HepG2 (cell line): ENCODE results near the gene DUOXA2. TPM values are rescaled to one million over a fixed set of nuclear protein-coding genes. Genes with fewer than 3 reads are reported as not detected.
A peak's percentile ranks its signal among the peaks of the same experiment; 100 is the strongest.

Experiments
- ATAC-seq: fragments of 200-7000 bp; cut with Tn5 transposase; 3 replicates; pipeline ENCODE4 v1.9.1; 2020; ENCODE audit warnings: mild to moderate bottlenecking, moderate library complexity
- BruUV-seq: library from RNA; stranded (reverse); fragments of 400-500 nt; replicated peaks from 2 replicates; lab custom pipeline; 2021; lab: Mats Ljungman, UMichigan
- CTCF ChIA-PET: fragments of 300-600 bp; formaldehyde crosslinking; extraction: SDS; loops from one replicate; lab custom pipeline; 2021; ENCODE audit warnings: low total read pairs, inconsistent platforms, low intra/inter-chr PET ratio; lab: Yijun Ruan, JAX
- POLR2A ChIA-PET: fragments of 350-600 bp; sonication (Branson Sonifier 250); formaldehyde crosslinking; loops from one replicate; lab custom pipeline; 2020; ENCODE audit warnings: antibody characterized with exemption, inconsistent platforms; lab: Yijun Ruan, JAX
- DNase-seq: peaks from one replicate; pipeline ENCODE4 v3.0.0-alpha.2; 2015; ENCODE audit warnings: low spot score
- FAIRE-seq: peaks from 3 replicates; lab custom pipeline; 2011; peaks lifted over from hg19 to GRCh38; lab: Jason Lieb, UNC
- H2AFZ ChIP-seq: one replicate; pipeline ENCODE4 v1.6.1; 2011; ENCODE audit warnings: low read length, inconsistent platforms
- H3K27ac ChIP-seq: fragments of 300-600 bp; 3 replicates; pipeline ENCODE4 v1.8.0; 2011; ENCODE audit warnings: mixed run types, mild to moderate bottlenecking, mixed read lengths, low read length, inconsistent platforms; ENCODE audit not compliant: insufficient read depth; ENCODE audit errors: extremely low read length
- H3K27me3 ChIP-seq, 2 experiments: fragments of 200-600 bp in 1 of 2; 2 replicates in 1 of 2; 3 replicates in 1 of 2; pipeline versions ENCODE4 v1.6.0 to v1.8.0; 2011; ENCODE audit warnings: low read length in 2 of 2, mild to moderate bottlenecking in 2 of 2, moderate library complexity in 2 of 2, inconsistent platforms in 1 of 2; ENCODE audit not compliant: insufficient read depth in 2 of 2, control insufficient read depth in 1 of 2
- H3K36me3 ChIP-seq, 2 experiments: fragments of 200-600 bp in 1 of 2; replicated peaks in 1 of 2; 2 replicates in 1 of 2; 3 replicates in 1 of 2; pipeline versions ENCODE4 v1.5.1 to v1.8.0; 2011; ENCODE audit warnings: low read length in 2 of 2, inconsistent platforms in 1 of 2; ENCODE audit not compliant: insufficient read depth in 2 of 2, control insufficient read depth in 1 of 2
- H3K4me1 ChIP-seq: 2 replicates; pipeline ENCODE4 v1.5.1; 2012; ENCODE audit warnings: low read length, inconsistent platforms; ENCODE audit not compliant: insufficient read depth
- H3K4me2 ChIP-seq: 2 replicates; pipeline ENCODE4 v1.6.0; 2011; ENCODE audit warnings: low read depth, low read length, inconsistent platforms
- H3K4me3 ChIP-seq, 3 experiments: fragments of 200-600 bp in 1 of 3; sonication (generic), shearing (Covaris generic) in 1 of 3; replicated peaks in 1 of 3; 2 replicates each; pipeline ENCODE4 v1.5.1; 2011 to 2016; ENCODE audit warnings: low read length in 3 of 3, inconsistent platforms in 2 of 3, low read depth in 2 of 3, mild to moderate bottlenecking in 2 of 3, control low read depth in 1 of 3, mixed read lengths in 1 of 3; ENCODE audit not compliant: insufficient read depth in 1 of 3
- H3K79me2 ChIP-seq: one replicate; pipeline ENCODE4 v1.6.1; 2011; ENCODE audit warnings: low read length, inconsistent platforms; ENCODE audit not compliant: insufficient read depth
- H3K9ac ChIP-seq: 2 replicates; pipeline ENCODE4 v1.6.0; 2011; ENCODE audit warnings: mild to moderate bottlenecking, low read depth, low read length, inconsistent platforms; ENCODE audit not compliant: insufficient read depth
- H3K9me3 ChIP-seq: 2 replicates; pipeline ENCODE4 v1.5.1; 2012; ENCODE audit warnings: mild to moderate bottlenecking, low read length
- H4K20me1 ChIP-seq: 2 replicates; pipeline ENCODE4 v1.6.0; 2011; ENCODE audit warnings: inconsistent platforms, mild to moderate bottlenecking, low read length, moderate library complexity; ENCODE audit not compliant: insufficient read depth
- CHD2 ChIP-seq: IDR thresholded peaks from 2 replicates; pipeline ENCODE4 v1.6.1; 2011; ENCODE audit warnings: low read depth, low read length, improper control_type of control experiment
- DNMT3B ChIP-seq: conservative IDR thresholded peaks from 2 replicates; pipeline ENCODE4 v1.6.1; 2016; ENCODE audit warnings: missing biosample characterization, control low read depth
- MXI1 ChIP-seq: IDR thresholded peaks from 3 replicates; pipeline ENCODE4 v1.6.1; 2012; ENCODE audit warnings: low read depth, low read length, inconsistent platforms, borderline replicate concordance
- REPIN1 ChIP-seq: sonication (generic); formaldehyde crosslinking; IDR thresholded peaks from 2 replicates; pipeline ENCODE4 v1.8.0; 2022; ENCODE audit warnings: missing genetic modification reagents, low read depth, mild to moderate bottlenecking, borderline replicate concordance
- SMAD9 ChIP-seq: sonication (generic); formaldehyde crosslinking; IDR thresholded peaks from 2 replicates; pipeline ENCODE4 v1.5.1; 2020; ENCODE audit warnings: mild to moderate bottlenecking, missing genetic modification reagents
- ZNF180 ChIP-seq: sonication (generic); formaldehyde crosslinking; IDR thresholded peaks from 2 replicates; pipeline ENCODE4 v1.4.0; 2020; ENCODE audit warnings: low read depth, missing genetic modification reagents, borderline replicate concordance
- ZNF530 ChIP-seq: sonication (generic); formaldehyde crosslinking; IDR thresholded peaks from 2 replicates; pipeline ENCODE4 v1.5.0; 2020; ENCODE audit warnings: low read depth, mild to moderate bottlenecking, missing genetic modification reagents
- ZNF644 ChIP-seq: IDR thresholded peaks from 2 replicates; pipeline ENCODE4 v1.6.1; 2016; ENCODE audit warnings: low read depth
- ZNF761 ChIP-seq: sonication (generic); formaldehyde crosslinking; conservative IDR thresholded peaks from 2 replicates; pipeline ENCODE4 v1.4.0; 2020; ENCODE audit warnings: mild to moderate bottlenecking, missing genetic modification reagents
- WGBS: methylation state at CpG from one replicate; pipeline ENCODE4 v1.1.6; 2017; ENCODE audit warnings: low lambda C conversion rate; 5-methylcytosine and 5-hydroxymethylcytosine counted together
- in situ Hi-C: cut with HindIII; loops from 2 replicates; pipeline ENCODE4 v1.10.0; 2017; ENCODE audit warnings: low pct_unique_long_range_greater_than_20kb; ENCODE audit not compliant: extremely low pct_ligation_motif_present
- intact Hi-C: fragments of 100-400 bp; cut with micrococcal nuclease; formaldehyde crosslinking; loops from one replicate; pipeline ENCODE4 v1.10.0; 2022; ENCODE audit not compliant: unreplicated experiment
- polyA plus RNA-seq, 8 experiments: library from polyadenylated mRNA; depleted of rRNA in 3 of 8; stranded (reverse) in 7 of 8; unstranded in 1 of 8; fragments of >200 nt; fragmentation: Illumina TruSeq in 4 of 8; extraction: Trizol in 4 of 8; gene quantifications; 2 replicates each; pipeline versions ENCODE4 v1.2.1 to v1.2.3, GENCODE V29; 2011 to 2016; ENCODE audit warnings: low read depth in 4 of 8, missing spikeins in 1 of 8, mixed read lengths in 1 of 8; ENCODE audit not compliant: insufficient read depth in 1 of 8
- total RNA-seq, 5 experiments: library from RNA; depleted of rRNA; stranded (reverse); fragments of >200 nt; fragmentation: Illumina TruSeq; extraction: Trizol; gene quantifications; 2 replicates each; pipeline ENCODE4 v1.2.3, GENCODE V29; 2016; ENCODE audit warnings: low read depth in 1 of 5
- TF ChIP-seq, protein P1 (sequence below): sonication (generic); formaldehyde crosslinking; IDR thresholded peaks from 2 replicates; pipeline ENCODE4 v1.5.0; 2020; ENCODE audit warnings: missing genetic modification reagents
- TF ChIP-seq, protein P2 (sequence below): sonication (generic); formaldehyde crosslinking; conservative IDR thresholded peaks from 2 replicates; pipeline ENCODE4 v1.4.0; 2020; ENCODE audit warnings: missing genetic modification reagents
- TF ChIP-seq, protein P3 (sequence below): sonication (generic); formaldehyde crosslinking; IDR thresholded peaks from 2 replicates; pipeline ENCODE4 v1.5.0; 2020; ENCODE audit warnings: missing genetic modification reagents
- TF ChIP-seq, protein P4 (sequence below): sonication (generic); formaldehyde crosslinking; IDR thresholded peaks from 2 replicates; pipeline ENCODE4 v1.5.0; 2020; ENCODE audit warnings: missing genetic modification reagents, mild to moderate bottlenecking, borderline replicate concordance
- TF ChIP-seq, protein P5 (sequence below): sonication (generic); formaldehyde crosslinking; IDR thresholded peaks from 2 replicates; pipeline ENCODE4 v1.8.0; 2022; ENCODE audit warnings: missing genetic modification reagents, mild to moderate bottlenecking, inconsistent platforms, borderline replicate concordance
- TF ChIP-seq, protein P6 (sequence below): sonication (generic); formaldehyde crosslinking; IDR thresholded peaks from 2 replicates; pipeline ENCODE4 v1.4.0; 2020; ENCODE audit warnings: missing genetic modification reagents

DUOXA2 gene
- total and polyA plus RNA-seq, 2 of the 13 experiments (the other 11 are each of a cell fraction or from before 2014, with no cell fraction given): 0.32 TPM; not detected in 1

DNA sequence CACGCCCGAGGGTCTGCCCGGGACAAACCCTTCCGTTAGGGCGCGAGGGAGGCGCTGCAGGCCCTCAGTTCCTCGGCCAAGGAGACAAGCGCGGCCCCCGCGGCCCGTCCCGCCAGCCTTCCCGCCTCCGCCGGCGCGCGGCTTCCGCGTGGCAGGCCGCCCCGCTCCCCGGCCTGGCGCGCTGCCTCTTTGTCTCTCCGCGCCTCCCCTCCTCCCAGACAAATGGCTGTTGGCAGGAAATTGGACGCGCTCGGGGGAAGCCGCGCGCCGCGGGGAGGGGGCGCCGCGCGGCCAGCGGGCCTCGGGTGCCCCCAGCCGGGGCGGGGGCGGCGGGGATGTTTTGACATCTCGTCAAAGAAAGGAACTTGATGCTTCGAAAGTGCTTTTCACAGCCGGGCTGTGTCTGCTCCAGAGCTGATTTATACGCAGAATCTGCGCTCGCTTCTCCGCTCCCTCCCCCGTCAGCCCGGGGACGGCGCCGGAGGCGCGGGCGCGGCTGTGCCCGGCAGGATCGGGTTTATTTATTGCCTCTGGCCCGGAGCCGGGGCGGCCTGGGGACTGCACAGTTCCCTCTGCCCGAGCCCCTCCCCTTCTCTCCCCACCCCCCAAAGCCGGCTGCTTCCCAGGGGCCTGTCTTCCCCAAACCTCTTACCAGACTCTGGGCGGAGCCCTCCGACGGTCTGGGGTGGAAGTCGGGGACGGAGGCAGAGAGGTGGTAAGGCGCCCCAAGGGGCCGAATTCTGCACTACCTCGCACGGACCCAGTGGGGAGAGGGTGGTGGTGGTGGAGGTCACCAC lies 52.9 kb downstream of the DUOXA2 start:
- Histone ChIP-seq H3K9ac (peak overlapping the region; percentile 84), H4K20me1 (no peaks in the 10 kb centered on the region), H3K4me2 (peak overlapping the region; percentile 93), H3K79me2 (no peaks in the 10 kb centered on the region), H2AFZ (no peak overlapping the region), H3K4me3 (peak overlapping the region; percentile 69 to 76 (median 75)), H3K9me3 (no peaks in the 10 kb centered on the region), H3K4me1 (peaks cover 41% of the 10 kb centered on the region), H3K36me3 (peaks cover 1 to 12% of the 10 kb centered on the region in 2 experiments; a peak in 3 of 5 replicates), H3K27ac (peak overlapping the region; percentile 76), H3K27me3 (no peaks in the 10 kb centered on the region)
- 4% methylated on average over 14 of the region's 79 CpGs for WGBS
- in situ Hi-C loops: no loop called here
- CTCF ChIA-PET: interaction anchor here (0.7 kb wide), 1 partner anchor 291 kb away, joined by 3 read pairs; no protein-coding TSS in a partner anchor
- POLR2A ChIA-PET: interaction anchor here (0.7 to 2.7 kb wide), 5 partner anchors 11 to 33 kb away, joined by 3 to 13 read pairs (median 4); no protein-coding TSS in a partner anchor
- no TSS peak for BruUV-seq
- intact Hi-C loops: loop anchor here (1.0 kb wide), 2 partner anchors 20 to 31 kb away; partner anchors contain the start of gene SHF
- DNase-seq (peak; percentile 62), FAIRE-seq (peak; percentile 51), ATAC-seq (peak; percentile 76)
- TF ChIP-seq, protein P1, sequence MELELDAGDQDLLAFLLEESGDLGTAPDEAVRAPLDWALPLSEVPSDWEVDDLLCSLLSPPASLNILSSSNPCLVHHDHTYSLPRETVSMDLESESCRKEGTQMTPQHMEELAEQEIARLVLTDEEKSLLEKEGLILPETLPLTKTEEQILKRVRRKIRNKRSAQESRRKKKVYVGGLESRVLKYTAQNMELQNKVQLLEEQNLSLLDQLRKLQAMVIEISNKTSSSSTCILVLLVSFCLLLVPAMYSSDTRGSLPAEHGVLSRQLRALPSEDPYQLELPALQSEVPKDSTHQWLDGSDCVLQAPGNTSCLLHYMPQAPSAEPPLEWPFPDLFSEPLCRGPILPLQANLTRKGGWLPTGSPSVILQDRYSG (CRISPR knock-in tag): no peak
- TF ChIP-seq ZNF761 (CRISPR knock-in tag): 0 out of 2 replicates have a peak, but pooled peaks have one; percentile 60
- TF ChIP-seq, protein P2, sequence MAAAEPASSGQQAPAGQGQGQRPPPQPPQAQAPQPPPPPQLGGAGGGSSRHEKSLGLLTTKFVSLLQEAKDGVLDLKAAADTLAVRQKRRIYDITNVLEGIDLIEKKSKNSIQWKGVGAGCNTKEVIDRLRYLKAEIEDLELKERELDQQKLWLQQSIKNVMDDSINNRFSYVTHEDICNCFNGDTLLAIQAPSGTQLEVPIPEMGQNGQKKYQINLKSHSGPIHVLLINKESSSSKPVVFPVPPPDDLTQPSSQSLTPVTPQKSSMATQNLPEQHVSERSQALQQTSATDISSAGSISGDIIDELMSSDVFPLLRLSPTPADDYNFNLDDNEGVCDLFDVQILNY (CRISPR knock-in tag): no peak
- TF ChIP-seq, protein P3, sequence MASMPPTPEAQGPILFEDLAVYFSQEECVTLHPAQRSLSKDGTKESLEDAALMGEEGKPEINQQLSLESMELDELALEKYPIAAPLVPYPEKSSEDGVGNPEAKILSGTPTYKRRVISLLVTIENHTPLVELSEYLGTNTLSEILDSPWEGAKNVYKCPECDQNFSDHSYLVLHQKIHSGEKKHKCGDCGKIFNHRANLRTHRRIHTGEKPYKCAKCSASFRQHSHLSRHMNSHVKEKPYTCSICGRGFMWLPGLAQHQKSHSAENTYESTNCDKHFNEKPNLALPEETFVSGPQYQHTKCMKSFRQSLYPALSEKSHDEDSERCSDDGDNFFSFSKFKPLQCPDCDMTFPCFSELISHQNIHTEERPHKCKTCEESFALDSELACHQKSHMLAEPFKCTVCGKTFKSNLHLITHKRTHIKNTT (CRISPR knock-in tag): no peak
- TF ChIP-seq, protein P4, sequence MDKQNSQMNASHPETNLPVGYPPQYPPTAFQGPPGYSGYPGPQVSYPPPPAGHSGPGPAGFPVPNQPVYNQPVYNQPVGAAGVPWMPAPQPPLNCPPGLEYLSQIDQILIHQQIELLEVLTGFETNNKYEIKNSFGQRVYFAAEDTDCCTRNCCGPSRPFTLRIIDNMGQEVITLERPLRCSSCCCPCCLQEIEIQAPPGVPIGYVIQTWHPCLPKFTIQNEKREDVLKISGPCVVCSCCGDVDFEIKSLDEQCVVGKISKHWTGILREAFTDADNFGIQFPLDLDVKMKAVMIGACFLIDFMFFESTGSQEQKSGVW (CRISPR knock-in tag): no peak
- TF ChIP-seq SMAD9 (CRISPR knock-in tag): no peak
- no peak for TF ChIP-seq MXI1
- TF ChIP-seq CHD2: no peak
- TF ChIP-seq, protein P5, sequence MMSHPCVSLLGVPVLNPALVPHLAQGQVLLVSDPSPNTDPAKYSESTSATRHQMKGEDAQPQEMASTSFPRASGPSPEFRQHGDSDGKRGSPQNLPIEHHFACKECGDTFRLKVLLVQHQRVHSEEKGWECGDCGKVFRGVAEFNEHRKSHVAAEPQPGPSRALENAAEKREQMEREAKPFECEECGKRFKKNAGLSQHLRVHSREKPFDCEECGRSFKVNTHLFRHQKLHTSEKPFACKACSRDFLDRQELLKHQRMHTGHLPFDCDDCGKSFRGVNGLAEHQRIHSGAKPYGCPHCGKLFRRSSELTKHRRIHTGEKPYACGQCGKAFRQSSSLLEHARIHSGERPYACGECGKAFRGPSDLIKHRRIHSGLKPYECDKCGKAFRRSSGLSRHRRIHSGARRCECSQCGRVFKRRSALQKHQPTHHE (CRISPR knock-in tag): no peak
- TF ChIP-seq, protein P6, sequence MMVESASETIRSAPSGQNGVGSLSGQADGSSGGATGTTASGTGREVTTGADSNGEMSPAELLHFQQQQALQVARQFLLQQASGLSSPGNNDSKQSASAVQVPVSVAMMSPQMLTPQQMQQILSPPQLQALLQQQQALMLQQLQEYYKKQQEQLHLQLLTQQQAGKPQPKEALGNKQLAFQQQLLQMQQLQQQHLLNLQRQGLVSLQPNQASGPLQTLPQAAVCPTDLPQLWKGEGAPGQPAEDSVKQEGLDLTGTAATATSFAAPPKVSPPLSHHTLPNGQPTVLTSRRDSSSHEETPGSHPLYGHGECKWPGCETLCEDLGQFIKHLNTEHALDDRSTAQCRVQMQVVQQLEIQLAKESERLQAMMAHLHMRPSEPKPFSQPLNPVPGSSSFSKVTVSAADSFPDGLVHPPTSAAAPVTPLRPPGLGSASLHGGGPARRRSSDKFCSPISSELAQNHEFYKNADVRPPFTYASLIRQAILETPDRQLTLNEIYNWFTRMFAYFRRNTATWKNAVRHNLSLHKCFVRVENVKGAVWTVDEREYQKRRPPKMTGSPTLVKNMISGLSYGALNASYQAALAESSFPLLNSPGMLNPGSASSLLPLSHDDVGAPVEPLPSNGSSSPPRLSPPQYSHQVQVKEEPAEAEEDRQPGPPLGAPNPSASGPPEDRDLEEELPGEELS (CRISPR knock-in tag): no peak
- TF ChIP-seq ZNF180 (CRISPR knock-in tag): no peak
- TF ChIP-seq ZNF530: no peak
- TF ChIP-seq DNMT3B: no peak
- TF ChIP-seq ZNF644 (CRISPR knock-in tag): no peak
- 0 out of 2 replicates have a peak, but pooled peaks have one; percentile 35 for TF ChIP-seq REPIN1
